Glutamatergic neuron (in vitro differentiated cells): ENCODE data around the gene IFNG. TPM values are rescaled to one million over a fixed set of nuclear protein-coding genes. Genes with fewer than 3 reads are reported as not detected.
A peak's percentile ranks its signal among the peaks of the same experiment; 100 is the strongest.

Experiments
- DNase-seq: peaks from one replicate; pipeline ENCODE4 v3.0.0; 2022
- H3K27ac Mint-ChIP-seq: one replicate; pipeline ENCODE4 v1.8.0; 2020; ENCODE audit warnings: mild to moderate bottlenecking, mixed read lengths, inconsistent platforms; ENCODE audit not compliant: unreplicated experiment
- H3K27me3 Mint-ChIP-seq: one replicate; pipeline ENCODE4 v1.8.0; 2020; ENCODE audit warnings: mild to moderate bottlenecking, moderate library complexity, mixed read lengths, inconsistent platforms; ENCODE audit not compliant: unreplicated experiment
- H3K36me3 Mint-ChIP-seq: one replicate; pipeline ENCODE4 v1.8.0; 2020; ENCODE audit warnings: mild to moderate bottlenecking, mixed read lengths, inconsistent platforms; ENCODE audit not compliant: unreplicated experiment
- H3K4me1 Mint-ChIP-seq: one replicate; pipeline ENCODE4 v1.8.0; 2020; ENCODE audit warnings: mild to moderate bottlenecking, low read depth, mixed read lengths, inconsistent platforms; ENCODE audit not compliant: unreplicated experiment
- H3K4me3 Mint-ChIP-seq: one replicate; pipeline ENCODE4 v1.8.0; 2020; ENCODE audit warnings: mild to moderate bottlenecking, mixed read lengths, inconsistent platforms; ENCODE audit not compliant: unreplicated experiment
- H3K9me3 Mint-ChIP-seq: one replicate; pipeline ENCODE4 v1.8.0; 2020; ENCODE audit warnings: mild to moderate bottlenecking, moderate library complexity, mixed read lengths, inconsistent platforms; ENCODE audit not compliant: unreplicated experiment
- total RNA-seq: library from RNA; stranded (reverse); fragmentation: NEBNext Ultra II Directional; extraction: Animal tissue kit (Norgen Biotek cat#: 25700); gene quantifications from one replicate; pipeline ENCODE4 v1.2.1, GENCODE V29; 2021; ENCODE audit not compliant: unreplicated experiment
- TF ChIP-seq, protein P1 (sequence below): fragments of 200-600 bp; sonication (generic); IDR thresholded peaks from one replicate; pipeline ENCODE4 v1.5.0; 2021; ENCODE audit not compliant: partially characterized antibody, unreplicated experiment

IFNG gene
- total RNA-seq, 1 donor from 2014 or later = not detected

GRCh38 chr12:68169213-68169889, 9.8 kb upstream of the IFNG start:
- TF ChIP-seq, protein P1, sequence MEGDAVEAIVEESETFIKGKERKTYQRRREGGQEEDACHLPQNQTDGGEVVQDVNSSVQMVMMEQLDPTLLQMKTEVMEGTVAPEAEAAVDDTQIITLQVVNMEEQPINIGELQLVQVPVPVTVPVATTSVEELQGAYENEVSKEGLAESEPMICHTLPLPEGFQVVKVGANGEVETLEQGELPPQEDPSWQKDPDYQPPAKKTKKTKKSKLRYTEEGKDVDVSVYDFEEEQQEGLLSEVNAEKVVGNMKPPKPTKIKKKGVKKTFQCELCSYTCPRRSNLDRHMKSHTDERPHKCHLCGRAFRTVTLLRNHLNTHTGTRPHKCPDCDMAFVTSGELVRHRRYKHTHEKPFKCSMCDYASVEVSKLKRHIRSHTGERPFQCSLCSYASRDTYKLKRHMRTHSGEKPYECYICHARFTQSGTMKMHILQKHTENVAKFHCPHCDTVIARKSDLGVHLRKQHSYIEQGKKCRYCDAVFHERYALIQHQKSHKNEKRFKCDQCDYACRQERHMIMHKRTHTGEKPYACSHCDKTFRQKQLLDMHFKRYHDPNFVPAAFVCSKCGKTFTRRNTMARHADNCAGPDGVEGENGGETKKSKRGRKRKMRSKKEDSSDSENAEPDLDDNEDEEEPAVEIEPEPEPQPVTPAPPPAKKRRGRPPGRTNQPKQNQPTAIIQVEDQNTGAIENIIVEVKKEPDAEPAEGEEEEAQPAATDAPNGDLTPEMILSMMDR = no peak
- H3K27ac Mint-ChIP-seq = no peak overlapping the region
- DNase-seq = no peak
- H3K4me3 Mint-ChIP-seq = no peak overlapping the region
- H3K36me3 Mint-ChIP-seq = no peaks in the 10 kb centered on the region
- H3K27me3 Mint-ChIP-seq = no peaks in the 10 kb centered on the region
- no peaks in the 10 kb centered on the region for H3K4me1 Mint-ChIP-seq
- no peaks in the 10 kb centered on the region for H3K9me3 Mint-ChIP-seq

DNA sequence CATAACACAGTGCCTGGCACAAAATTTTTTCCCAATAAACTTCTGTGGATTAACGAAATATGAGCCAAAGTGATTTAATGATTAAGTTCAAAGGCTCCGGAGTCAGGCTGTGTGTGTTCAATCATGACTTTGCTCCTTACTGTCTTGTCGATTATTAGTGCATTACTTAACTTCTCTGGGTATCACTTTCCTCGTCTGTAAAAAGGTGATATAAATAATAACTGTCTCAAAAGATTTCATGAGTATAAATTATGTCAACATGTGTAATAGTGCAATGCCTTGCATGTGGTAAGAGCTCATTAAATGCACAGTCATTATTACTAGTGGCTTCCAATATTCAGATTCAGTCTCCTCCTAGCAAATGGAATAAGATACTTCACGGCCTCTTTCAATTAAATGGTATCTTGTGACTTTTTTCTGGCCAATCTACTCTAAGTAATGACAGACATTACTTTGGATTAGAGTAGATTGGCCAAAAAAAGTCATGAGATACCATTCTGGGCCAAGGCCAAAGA, 6.8 kb upstream of the IFNG start:
- TF ChIP-seq, protein P1 = no peak

GRCh38 chr12:68163560-68164081, 4.1 kb upstream of the IFNG start:
- Mint-ChIP-seq H3K27ac (no peak overlapping the region), H3K4me3 (no peak overlapping the region), H3K4me1 (no peaks in the 10 kb centered on the region), H3K9me3 (no peaks in the 10 kb centered on the region), H3K36me3 (no peaks in the 10 kb centered on the region), H3K27me3 (no peaks in the 10 kb centered on the region)
- TF ChIP-seq, protein P1 = no peak
- DNase-seq = no peak

More for the DNA sequence above, 6.8 kb upstream of the IFNG start:
- no peaks in the 10 kb centered on the region for H3K9me3 Mint-ChIP-seq
- H3K4me1 Mint-ChIP-seq = no peaks in the 10 kb centered on the region
- H3K36me3 Mint-ChIP-seq = no peaks in the 10 kb centered on the region
- DNase-seq = no peak
- no peak overlapping the region for H3K27ac Mint-ChIP-seq
- no peak overlapping the region for H3K4me3 Mint-ChIP-seq
- H3K27me3 Mint-ChIP-seq = no peaks in the 10 kb centered on the region

GRCh38 chr12:68162374-68162773, 2.8 kb upstream of the IFNG start:
- Mint-ChIP-seq H3K27ac (no peak overlapping the region), H3K27me3 (no peaks in the 10 kb centered on the region), H3K4me1 (no peaks in the 10 kb centered on the region), H3K4me3 (no peak overlapping the region), H3K36me3 (no peaks in the 10 kb centered on the region), H3K9me3 (no peaks in the 10 kb centered on the region)
- DNase-seq = no peak
- TF ChIP-seq, protein P1 = no peak

DNA sequence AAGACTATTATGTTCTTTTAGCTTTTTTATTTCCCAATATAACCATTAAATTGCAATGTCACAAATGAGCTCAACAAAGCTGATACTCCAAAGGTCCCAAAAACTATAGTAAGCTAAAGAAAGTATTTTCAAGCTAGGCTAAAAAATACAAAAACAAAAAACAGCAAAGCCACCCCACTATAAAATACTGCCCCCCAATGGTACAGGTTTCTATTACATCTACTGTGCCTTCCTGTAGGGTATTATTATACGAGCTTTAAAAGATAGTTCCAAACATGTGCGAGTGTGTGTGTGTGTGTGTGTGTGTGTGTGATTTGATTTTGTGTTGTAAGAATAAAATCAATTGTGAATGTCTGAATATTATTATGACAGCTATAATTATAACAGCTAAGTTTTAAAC, 1.1 kb downstream of the IFNG start:
- Mint-ChIP-seq H3K27me3 (no peaks in the 10 kb centered on the region), H3K4me1 (no peaks in the 10 kb centered on the region), H3K9me3 (no peaks in the 10 kb centered on the region), H3K27ac (no peak overlapping the region), H3K36me3 (no peaks in the 10 kb centered on the region), H3K4me3 (no peak overlapping the region)
- no peak for DNase-seq
- TF ChIP-seq, protein P1 = peak; percentile 68
